ENCODE measurements around the gene PIK3R1. TPM values are rescaled to one million over a fixed set of nuclear protein-coding genes. Genes with fewer than 3 reads are reported as not detected.

Gene PIK3R1
- total and polyA plus RNA-seq, 4 experiments from 2014 or later = 92.6 to 152 (median 125) TPM

GRCh38 chr5:68287631-68287975 lies 72.0 kb downstream of the PIK3R1 start:
- no peaks in the 10 kb centered on the region for H3K9me3 ChIP-seq (ENCODE audit: control insufficient read depth in 1 of 2, low read length in 2 of 2)
- peaks cover 79 to 98% (median 89%) of the 10 kb centered on the region in 4 donors for H3K4me1 Mint-ChIP-seq
- H3K4me1 ChIP-seq (ENCODE audit: insufficient read depth, low read length) = peaks cover 94% of the 10 kb centered on the region
- no peaks in the 10 kb centered on the region for H3K27me3 ChIP-seq (ENCODE audit: insufficient read depth, low read length)
- H3K27me3 Mint-ChIP-seq = no peaks in the 10 kb centered on the region
- peak overlapping the region; percentile 52 for H3K27ac ChIP-seq (ENCODE audit: low read depth, low read length)
- ChIA-PET CTCF (ENCODE audit: partially characterized antibody) (interaction anchor here (1.1 to 3.6 kb wide), 22 partner anchors 10 to 1132 kb away, joined by 3 to 96 read pairs (median 10); no protein-coding TSS in a partner anchor), POLR2A (ENCODE audit: partially characterized antibody) (interaction anchor here (0.7 to 3.6 kb wide), 18 partner anchors 8 to 1072 kb away, joined by 3 to 35 read pairs (median 4); partner anchors contain the start of gene PIK3R1)
- DNase-seq = no peak
- peaks cover 36 to 82% of the 10 kb centered on the region in 2 donors for H3K36me3 Mint-ChIP-seq
- peaks cover 25% of the 10 kb centered on the region for H3K36me3 ChIP-seq (ENCODE audit: insufficient read depth, low read length)
- H3K4me3 ChIP-seq (ENCODE audit: low read length in 2 of 2) = peak overlapping the region; percentile 55 to 64
- no peaks in the 10 kb centered on the region for H3K9me3 Mint-ChIP-seq
- intact Hi-C loops (cut with micrococcal nuclease) = loop anchor here (2.0 to 10.0 kb wide), 4 partner anchors 80 to 1040 kb away; no protein-coding TSS in a partner anchor
- peak overlapping the region; percentile 69 to 94 (median 90) for H3K27ac Mint-ChIP-seq
- H3K4me3 Mint-ChIP-seq = peak overlapping the region; percentile 70 to 94 (median 91)

DNA sequence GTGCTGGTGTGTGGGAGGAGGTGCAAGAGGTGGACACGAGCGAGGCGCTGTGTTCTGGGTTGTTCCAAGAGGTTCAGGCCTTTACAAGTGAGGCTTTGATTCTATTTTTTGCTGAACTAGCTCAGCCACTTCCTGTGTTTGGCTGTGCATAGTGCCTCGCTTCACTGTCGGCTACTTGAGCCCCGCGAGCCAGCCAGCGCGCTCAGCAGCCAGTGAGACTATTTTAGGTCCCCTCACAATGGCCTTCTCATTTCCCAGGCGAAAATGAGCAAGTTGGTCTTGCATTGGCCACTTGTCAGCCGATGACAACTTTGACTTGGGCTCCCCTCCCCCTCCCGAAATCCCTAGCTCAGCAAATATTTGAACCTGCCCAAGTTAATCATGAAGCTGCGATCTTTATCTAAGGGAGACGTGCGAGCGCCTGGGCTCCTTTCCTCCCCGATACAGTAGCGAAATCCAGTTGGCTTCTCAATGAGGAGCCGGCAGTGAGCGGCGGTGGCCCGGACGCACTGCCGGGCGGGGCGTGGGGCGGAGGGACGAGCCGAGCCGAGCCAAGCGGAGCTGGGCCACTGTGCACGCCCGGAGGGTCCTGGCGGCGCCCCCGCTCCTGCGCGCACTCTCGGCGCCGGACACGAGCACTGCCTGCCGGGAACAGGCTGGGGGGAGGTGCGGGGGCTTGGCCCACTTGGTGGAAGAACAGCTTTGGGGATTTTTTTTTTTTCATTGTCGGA lies 72.6 kb downstream of the PIK3R1 start:
- Mint-ChIP-seq H3K4me1 (peaks cover 75 to 94% (median 85%) of the 10 kb centered on the region in 4 donors), H3K27ac (peak overlapping the region; percentile 89 to 96 (median 94)), H3K9me3 (no peaks in the 10 kb centered on the region), H3K36me3 (peaks cover 35 to 81% of the 10 kb centered on the region in 2 donors), H3K4me3 (peak overlapping the region; percentile 70 to 94 (median 91)), H3K27me3 (no peaks in the 10 kb centered on the region)
- Histone ChIP-seq H3K4me3 (ENCODE audit: low read length in 2 of 2) (peak overlapping the region; percentile 55 to 64), H3K27me3 (ENCODE audit: insufficient read depth, low read length) (no peaks in the 10 kb centered on the region), H3K9me3 (ENCODE audit: control insufficient read depth in 1 of 2, low read length in 2 of 2) (no peaks in the 10 kb centered on the region), H3K27ac (ENCODE audit: low read depth, low read length) (peak overlapping the region; percentile 52), H3K36me3 (ENCODE audit: insufficient read depth, low read length) (peaks cover 25% of the 10 kb centered on the region), H3K4me1 (ENCODE audit: insufficient read depth, low read length) (peaks cover 89% of the 10 kb centered on the region)
- ChIA-PET POLR2A (ENCODE audit: partially characterized antibody) (interaction anchor here (0.7 to 3.6 kb wide), 21 partner anchors 8 to 1073 kb away, joined by 3 to 35 read pairs (median 4); partner anchors contain the start of gene PIK3R1), CTCF (ENCODE audit: partially characterized antibody) (interaction anchor here (1.0 to 3.6 kb wide), 23 partner anchors 10 to 1133 kb away, joined by 3 to 96 read pairs (median 9); no protein-coding TSS in a partner anchor)
- intact Hi-C loops (cut with micrococcal nuclease) = loop anchor here (1.0 to 10.0 kb wide), 5 partner anchors 8 to 1041 kb away; no protein-coding TSS in a partner anchor
- DNase-seq = peak; percentile 52 to 70 (median 62)

DNA sequence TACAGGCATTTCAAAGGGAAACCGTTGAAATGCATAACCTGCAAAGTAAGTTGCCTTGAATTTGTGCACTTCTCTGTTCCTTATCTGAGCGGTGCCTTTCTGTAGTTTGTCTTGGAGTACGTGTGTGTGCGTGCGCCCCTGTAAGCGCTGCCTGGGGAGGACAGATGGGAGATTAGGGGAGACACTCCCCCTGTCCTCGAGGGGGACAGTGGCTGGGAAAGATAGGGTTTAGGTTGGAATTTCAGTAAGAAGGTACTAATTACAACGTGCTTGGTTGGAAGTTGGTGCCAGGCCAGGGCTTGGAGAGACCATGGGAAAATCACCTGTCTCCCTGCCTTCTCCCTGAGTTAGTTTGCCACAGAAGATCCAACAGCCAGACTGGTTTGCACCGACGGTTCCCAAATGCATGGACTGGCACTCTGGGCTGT lies 73.2 kb downstream of the PIK3R1 start:
- H3K4me3 Mint-ChIP-seq = peak overlapping the region; percentile 70 to 94 (median 91)
- peaks cover 34 to 78% of the 10 kb centered on the region in 2 donors for H3K36me3 Mint-ChIP-seq
- no peaks in the 10 kb centered on the region for H3K27me3 ChIP-seq (ENCODE audit: insufficient read depth, low read length)
- H3K27ac Mint-ChIP-seq = peak overlapping the region; percentile 89 to 96 (median 91)
- POLR2A ChIA-PET (ENCODE audit: partially characterized antibody) = interaction anchor here (0.7 to 3.6 kb wide), 16 partner anchors 9 to 1073 kb away, joined by 3 to 35 read pairs (median 4); partner anchors contain the start of gene PIK3R1
- CTCF ChIA-PET (ENCODE audit: partially characterized antibody) = interaction anchor here (1.0 to 3.6 kb wide), 12 partner anchors 9 to 1042 kb away, joined by 3 to 96 read pairs (median 12); no protein-coding TSS in a partner anchor
- peaks cover 70 to 88% (median 79%) of the 10 kb centered on the region in 4 donors for H3K4me1 Mint-ChIP-seq
- no peak for DNase-seq
- intact Hi-C loops (cut with micrococcal nuclease) = loop anchor here (1.0 to 10.0 kb wide), 4 partner anchors 8 to 1041 kb away; no protein-coding TSS in a partner anchor
- H3K4me3 ChIP-seq (ENCODE audit: low read length in 2 of 2) = peak overlapping the region; percentile 55 to 64
- peaks cover 83% of the 10 kb centered on the region for H3K4me1 ChIP-seq (ENCODE audit: insufficient read depth, low read length)
- no peaks in the 10 kb centered on the region for H3K27me3 Mint-ChIP-seq
- peak overlapping the region; percentile 52 for H3K27ac ChIP-seq (ENCODE audit: low read depth, low read length)
- peaks cover 25% of the 10 kb centered on the region for H3K36me3 ChIP-seq (ENCODE audit: insufficient read depth, low read length)
- no peaks in the 10 kb centered on the region for H3K9me3 Mint-ChIP-seq
- no peaks in the 10 kb centered on the region for H3K9me3 ChIP-seq (ENCODE audit: control insufficient read depth in 1 of 2, low read length in 2 of 2)

- Mint-ChIP-seq H3K4me1 (peaks cover 63 to 81% (median 72%) of the 10 kb centered on the region in 4 donors), H3K27ac (peak overlapping the region; percentile 45 to 96 (median 74)), H3K4me3 (peak overlapping the region; percentile 16 to 94 (median 91)), H3K27me3 (no peaks in the 10 kb centered on the region), H3K9me3 (no peaks in the 10 kb centered on the region), H3K36me3 (peaks cover 36 to 78% of the 10 kb centered on the region in 2 donors)
- Histone ChIP-seq H3K27me3 (ENCODE audit: insufficient read depth, low read length) (no peaks in the 10 kb centered on the region), H3K4me1 (ENCODE audit: insufficient read depth, low read length) (peaks cover 75% of the 10 kb centered on the region), H3K4me3 (ENCODE audit: low read length in 2 of 2) (no peak overlapping the region), H3K36me3 (ENCODE audit: insufficient read depth, low read length) (peaks cover 25% of the 10 kb centered on the region), H3K27ac (ENCODE audit: low read depth, low read length) (peak overlapping the region; percentile 52), H3K9me3 (ENCODE audit: control insufficient read depth in 1 of 2, low read length in 2 of 2) (no peaks in the 10 kb centered on the region)
- ChIA-PET POLR2A (ENCODE audit: partially characterized antibody) (interaction anchor here (1.3 kb wide), 1 partner anchor 9 kb away, joined by 10 read pairs; no protein-coding TSS in a partner anchor), CTCF (ENCODE audit: partially characterized antibody) (interaction anchor here (1.2 kb wide), 1 partner anchor 16 kb away, joined by 3 read pairs; no protein-coding TSS in a partner anchor)
- intact Hi-C loops (cut with micrococcal nuclease) = loop anchor here (5.0 to 10.0 kb wide), 3 partner anchors 78 to 1042 kb away; no protein-coding TSS in a partner anchor
- DNase-seq = no peak
Measured at GRCh38 chr5:68289498-68289897, 73.9 kb downstream of the PIK3R1 start.

- peak overlapping the region in 6 of 8 donors; percentile 3 to 93 (median 44) for H3K4me3 Mint-ChIP-seq
- H3K27ac ChIP-seq (ENCODE audit: low read depth, low read length) = no peak overlapping the region
- peaks cover 38 to 78% of the 10 kb centered on the region in 2 donors for H3K36me3 Mint-ChIP-seq
- H3K4me3 ChIP-seq (ENCODE audit: low read length in 2 of 2) = no peak overlapping the region
- peak overlapping the region in 5 of 7 donors; percentile 10 to 89 (median 67) for H3K27ac Mint-ChIP-seq
- H3K9me3 Mint-ChIP-seq = no peaks in the 10 kb centered on the region
- intact Hi-C loops (cut with micrococcal nuclease) = no loop called here
- peaks cover 68% of the 10 kb centered on the region for H3K4me1 ChIP-seq (ENCODE audit: insufficient read depth, low read length)
- peaks cover 30% of the 10 kb centered on the region for H3K36me3 ChIP-seq (ENCODE audit: insufficient read depth, low read length)
- H3K27me3 Mint-ChIP-seq = no peaks in the 10 kb centered on the region
- H3K4me1 Mint-ChIP-seq = peaks cover 61 to 78% (median 69%) of the 10 kb centered on the region in 4 donors
- no peaks in the 10 kb centered on the region for H3K9me3 ChIP-seq (ENCODE audit: control insufficient read depth in 1 of 2, low read length in 2 of 2)
- POLR2A ChIA-PET (ENCODE audit: partially characterized antibody) = interaction anchor here (1.2 to 1.3 kb wide), 2 partner anchors 10 to 12 kb away, joined by 3 to 10 read pairs; no protein-coding TSS in a partner anchor
- no peaks in the 10 kb centered on the region for H3K27me3 ChIP-seq (ENCODE audit: insufficient read depth, low read length)
- no peak for DNase-seq
- CTCF ChIA-PET (ENCODE audit: partially characterized antibody) = interaction anchor here (0.7 to 1.2 kb wide), 3 partner anchors 17 to 172 kb away, joined by 3 read pairs; no protein-coding TSS in a partner anchor
Measured at GRCh38 chr5:68290260-68290674, 74.7 kb downstream of the PIK3R1 start.

GRCh38 chr5:68290847-68291246 lies 75.3 kb downstream of the PIK3R1 start:
- peak overlapping the region in 5 of 7 donors; percentile 6 to 89 (median 32) for H3K27ac Mint-ChIP-seq
- H3K4me1 Mint-ChIP-seq = peaks cover 56 to 73% (median 65%) of the 10 kb centered on the region in 4 donors
- intact Hi-C loops (cut with micrococcal nuclease) = no loop called here
- POLR2A ChIA-PET (ENCODE audit: partially characterized antibody) = interaction anchor here (1.2 to 1.3 kb wide), 2 partner anchors 11 kb away, joined by 3 to 10 read pairs; no protein-coding TSS in a partner anchor
- no peak for DNase-seq
- H3K4me3 Mint-ChIP-seq = peak overlapping the region in 7 of 8 donors; percentile 13 to 91 (median 44)
- H3K36me3 Mint-ChIP-seq = peaks cover 37 to 77% of the 10 kb centered on the region in 2 donors
- H3K4me1 ChIP-seq (ENCODE audit: insufficient read depth, low read length) = peaks cover 62% of the 10 kb centered on the region
- peaks cover 35% of the 10 kb centered on the region for H3K36me3 ChIP-seq (ENCODE audit: insufficient read depth, low read length)
- H3K4me3 ChIP-seq (ENCODE audit: low read length in 2 of 2) = no peak overlapping the region
- no peaks in the 10 kb centered on the region for H3K9me3 Mint-ChIP-seq
- no peaks in the 10 kb centered on the region for H3K9me3 ChIP-seq (ENCODE audit: control insufficient read depth in 1 of 2, low read length in 2 of 2)
- no peaks in the 10 kb centered on the region for H3K27me3 Mint-ChIP-seq
- H3K27me3 ChIP-seq (ENCODE audit: insufficient read depth, low read length) = no peaks in the 10 kb centered on the region
- CTCF ChIA-PET (ENCODE audit: partially characterized antibody) = interaction anchor here (0.8 to 1.2 kb wide), 2 partner anchors 18 to 172 kb away, joined by 3 read pairs; no protein-coding TSS in a partner anchor
- no peak overlapping the region for H3K27ac ChIP-seq (ENCODE audit: low read depth, low read length)

Data from CD4-positive, alpha-beta memory T cell (primary cell).